Muscle layer of colon (tissue), 2 donors: ENCODE measurements around the gene SLC2A5.
"Not testable (repeated sequence)": the region's sequence is repeated elsewhere in the genome, so short reads cannot be mapped to it uniquely, and the experiment has no call there.

Experiments used
- H3K27ac ChIP-seq: one replicate; pipeline ENCODE4 v1.7.0; 2013; ENCODE audit warnings: low read depth, mild to moderate bottlenecking, low read length, moderate library complexity
- H3K27me3 ChIP-seq, 2 donors: one replicate each; pipeline ENCODE4 v1.7.0; 2013; ENCODE audit warnings: low read length in 2 of 2, mild to moderate bottlenecking in 2 of 2; ENCODE audit not compliant: insufficient read depth in 2 of 2, control insufficient read depth in 1 of 2
- H3K36me3 ChIP-seq: one replicate; pipeline ENCODE4 v1.7.0; 2013; ENCODE audit warnings: mild to moderate bottlenecking, low read length; ENCODE audit not compliant: insufficient read depth
- H3K4me1 ChIP-seq: one replicate; pipeline ENCODE4 v1.7.0; 2013; ENCODE audit warnings: mild to moderate bottlenecking, low read length; ENCODE audit not compliant: insufficient read depth
- H3K4me3 ChIP-seq, 2 donors: one replicate each; pipeline ENCODE4 v1.7.0; 2013; ENCODE audit warnings: low read length in 2 of 2, low read depth in 1 of 2, mild to moderate bottlenecking in 1 of 2, moderate library complexity in 1 of 2
- H3K9ac ChIP-seq: one replicate; pipeline ENCODE4 v1.7.0; 2013; ENCODE audit warnings: low read length
- H3K9me3 ChIP-seq: one replicate; pipeline ENCODE4 v1.7.0; 2013; ENCODE audit warnings: mild to moderate bottlenecking, low read length
- donor health status: abdominal sarcoma.
- donor health status: Adenocarcinoma of cecum.

The SLC2A5 gene

DNA sequence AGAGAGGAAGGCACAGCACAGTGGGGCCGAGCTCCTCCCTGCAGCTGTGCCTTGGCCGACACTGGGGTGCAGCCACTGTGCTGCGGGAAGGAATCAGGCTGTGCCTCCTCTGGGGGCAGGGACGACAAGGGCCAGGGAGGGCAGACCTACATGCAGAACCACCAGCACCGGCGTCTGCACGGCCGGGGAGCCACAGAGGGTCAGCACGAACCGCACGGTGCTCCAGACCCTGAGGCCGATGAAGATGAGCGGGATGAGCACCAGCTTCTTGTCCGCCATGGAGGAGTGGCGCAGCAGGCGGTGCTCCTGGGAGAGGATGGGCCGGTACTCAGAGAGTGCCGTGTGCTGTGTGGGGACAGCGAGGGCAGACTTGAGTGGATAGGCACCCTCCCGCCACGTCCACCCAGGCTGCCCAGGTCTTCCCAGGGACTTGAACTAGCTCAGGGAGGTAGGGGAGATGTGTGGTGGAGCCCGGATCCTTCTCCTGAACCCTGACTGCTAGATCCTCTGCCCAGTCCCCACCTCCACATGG is 36.0 kb upstream of the SLC2A5 start:
- Histone ChIP-seq H3K36me3 (peaks cover 15% of the 10 kb centered on the region), H3K4me3 (no peak overlapping the region), H3K4me1 (no peaks in the 10 kb centered on the region), H3K9me3 (no peaks in the 10 kb centered on the region), H3K27me3 (no peaks in the 10 kb centered on the region), H3K9ac (no peak overlapping the region), H3K27ac (no peak overlapping the region)

DNA sequence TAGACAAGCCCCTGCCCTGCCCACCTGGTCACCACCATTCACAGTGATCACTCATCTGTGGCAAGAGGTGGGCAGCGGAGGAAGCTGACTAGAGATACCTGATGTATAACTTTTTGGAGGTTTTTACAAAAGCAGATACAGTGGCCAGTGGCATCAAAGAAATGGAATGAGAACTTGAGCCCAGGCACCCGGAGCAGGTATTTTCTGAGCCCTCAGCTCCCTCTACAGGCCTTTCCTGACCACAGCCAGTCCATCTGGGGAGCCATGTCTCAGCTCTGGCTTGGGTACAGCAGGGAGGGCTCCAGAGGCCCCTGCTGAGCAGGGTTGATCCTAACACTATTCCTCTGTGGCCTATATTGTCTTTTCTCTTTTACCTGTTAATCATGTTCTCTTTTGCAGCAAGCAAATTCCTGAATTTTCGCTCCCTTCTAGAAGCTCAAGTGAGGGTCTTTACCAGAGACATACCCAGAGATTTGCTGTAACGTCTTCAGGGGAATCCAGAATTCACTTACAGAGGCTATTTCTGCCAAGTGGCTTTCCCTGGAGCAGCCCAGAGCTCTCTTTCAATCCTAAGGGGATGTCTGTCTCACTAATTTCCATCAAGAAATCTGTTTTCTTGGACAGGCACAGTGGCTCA is 32.2 kb upstream of the SLC2A5 start:
- Histone ChIP-seq H3K4me3 (no peak overlapping the region), H3K9ac (no peak overlapping the region), H3K36me3 (peaks cover 15% of the 10 kb centered on the region), H3K27ac (no peak overlapping the region), H3K4me1 (no peaks in the 10 kb centered on the region), H3K27me3 (no peaks in the 10 kb centered on the region), H3K9me3 (no peaks in the 10 kb centered on the region)

DNA sequence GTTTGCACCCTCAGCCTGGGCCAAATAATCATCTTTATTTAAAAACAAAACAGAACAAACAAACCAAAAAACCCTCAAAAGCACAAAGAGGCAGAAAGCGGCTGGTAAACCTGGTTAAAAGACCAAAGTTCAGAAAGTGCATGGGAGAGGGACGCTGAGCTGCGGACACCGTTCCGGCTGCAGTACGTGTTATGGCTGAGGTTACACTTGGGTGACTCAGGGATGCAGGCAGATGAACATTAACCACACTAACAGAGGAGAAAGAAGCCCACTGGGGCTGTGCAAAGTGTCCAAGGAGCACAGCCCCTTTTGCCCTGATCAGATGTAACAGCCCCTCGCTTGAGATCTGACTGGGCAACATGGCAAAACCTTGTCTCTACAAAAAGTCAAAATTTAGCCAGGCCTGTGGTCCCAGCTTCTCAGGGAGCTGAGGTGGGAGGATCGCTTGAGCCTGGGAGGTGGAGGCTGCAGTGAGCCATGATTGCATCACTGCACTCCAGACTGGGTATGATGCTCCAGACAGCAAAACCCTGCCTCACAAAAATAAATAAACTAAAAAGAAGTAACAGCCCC is 31.1 kb upstream of the SLC2A5 start:
- H3K9ac ChIP-seq = no peak overlapping the region
- H3K36me3 ChIP-seq = peaks cover 15% of the 10 kb centered on the region
- no peaks in the 10 kb centered on the region for H3K9me3 ChIP-seq
- H3K4me1 ChIP-seq = no peaks in the 10 kb centered on the region
- H3K27ac ChIP-seq = no peak overlapping the region
- H3K4me3 ChIP-seq = no peak overlapping the region
- no peaks in the 10 kb centered on the region for H3K27me3 ChIP-seq

DNA sequence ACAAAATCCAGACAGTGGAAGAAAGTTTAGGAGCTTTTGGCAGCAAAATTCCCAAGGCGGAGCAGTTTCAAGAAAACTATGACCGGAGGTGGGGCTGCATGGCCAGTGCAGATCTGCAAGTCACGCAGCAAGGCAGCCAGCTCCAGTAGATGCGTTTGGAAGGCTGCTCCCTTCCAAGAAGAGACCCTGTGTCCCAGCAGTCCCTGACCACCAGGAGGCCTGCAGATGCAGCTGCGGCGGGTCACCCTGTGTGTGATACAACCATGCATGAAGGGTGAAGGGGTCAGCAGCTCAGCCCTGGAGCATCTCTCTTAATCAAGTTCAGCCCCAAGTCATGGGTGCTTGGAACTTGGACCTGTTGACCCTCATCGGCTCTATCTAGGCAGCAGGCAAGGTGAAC is 30.1 kb upstream of the SLC2A5 start:
- no peak overlapping the region for H3K9ac ChIP-seq
- peaks cover 15% of the 10 kb centered on the region for H3K36me3 ChIP-seq
- H3K27ac ChIP-seq = no peak overlapping the region
- no peaks in the 10 kb centered on the region for H3K4me1 ChIP-seq
- no peaks in the 10 kb centered on the region for H3K9me3 ChIP-seq
- H3K27me3 ChIP-seq = no peaks in the 10 kb centered on the region
- no peak overlapping the region for H3K4me3 ChIP-seq

DNA sequence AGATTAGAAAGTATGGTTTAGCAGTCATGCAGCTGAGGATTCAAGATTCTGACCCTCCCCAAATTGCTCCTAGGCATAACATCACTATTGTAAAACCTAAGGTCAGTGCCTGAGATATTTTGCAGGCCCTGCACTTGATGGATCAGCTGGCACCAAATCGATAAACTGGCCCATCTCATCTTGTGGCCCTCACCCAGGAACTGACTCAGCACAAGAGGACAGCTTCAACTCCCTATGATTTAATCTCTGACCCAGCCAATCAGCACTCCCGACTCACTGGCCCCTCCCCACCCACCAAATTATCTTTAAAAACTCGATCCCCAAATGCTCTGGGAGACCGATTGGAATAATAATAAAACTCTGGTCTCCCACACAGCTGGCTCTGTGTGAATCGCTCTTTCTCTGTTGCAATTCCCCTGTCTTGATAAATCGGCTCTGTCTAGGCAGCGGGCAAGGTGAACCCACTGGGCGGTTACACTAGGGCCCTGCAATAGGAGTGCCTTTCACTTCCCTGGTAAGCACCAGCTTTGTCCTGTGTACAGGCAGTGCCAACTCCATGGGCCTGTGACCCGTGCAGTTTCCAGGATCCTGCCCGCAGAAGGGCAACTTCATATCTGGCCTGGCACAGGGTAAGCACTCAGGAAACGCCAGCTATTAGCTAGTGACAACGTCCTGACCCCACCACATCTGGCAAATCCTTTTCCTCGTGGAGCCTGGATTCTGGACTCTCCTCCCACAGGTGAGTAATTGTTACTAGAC is 28.7 kb upstream of the SLC2A5 start:
- H3K36me3 ChIP-seq = peaks cover 5% of the 10 kb centered on the region
- no peaks in the 10 kb centered on the region for H3K4me1 ChIP-seq
- H3K9ac ChIP-seq = no peak overlapping the region
- no peaks in the 10 kb centered on the region for H3K27me3 ChIP-seq
- H3K27ac ChIP-seq = no peak overlapping the region
- H3K9me3 ChIP-seq = no peaks in the 10 kb centered on the region
- H3K4me3 ChIP-seq = no peak overlapping the region

DNA sequence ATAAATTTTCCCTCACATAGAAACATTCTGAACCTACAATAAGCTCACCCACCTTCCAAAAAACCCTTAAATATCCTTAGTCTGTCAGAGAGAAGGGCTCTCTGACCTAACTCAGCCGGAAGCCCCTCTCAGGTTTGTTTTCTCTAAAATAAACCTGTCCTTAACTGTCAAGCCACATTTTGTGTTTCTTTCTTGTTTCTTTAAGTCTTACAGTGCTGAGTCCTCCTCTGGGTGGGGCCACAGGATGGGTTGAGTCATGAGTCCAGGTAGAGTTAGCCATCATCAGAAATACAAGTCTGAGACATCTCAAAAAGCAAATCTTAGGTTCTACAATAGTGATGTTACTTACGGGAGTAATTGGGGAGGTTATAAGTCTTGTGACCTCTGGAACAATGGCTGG is 26.4 kb upstream of the SLC2A5 start:
- no peaks in the 10 kb centered on the region for H3K36me3 ChIP-seq
- no peak overlapping the region for H3K4me3 ChIP-seq
- H3K27ac ChIP-seq = no peak overlapping the region
- H3K9ac ChIP-seq = no peak overlapping the region
- H3K27me3 ChIP-seq = no peaks in the 10 kb centered on the region
- no peaks in the 10 kb centered on the region for H3K9me3 ChIP-seq
- no peaks in the 10 kb centered on the region for H3K4me1 ChIP-seq

DNA sequence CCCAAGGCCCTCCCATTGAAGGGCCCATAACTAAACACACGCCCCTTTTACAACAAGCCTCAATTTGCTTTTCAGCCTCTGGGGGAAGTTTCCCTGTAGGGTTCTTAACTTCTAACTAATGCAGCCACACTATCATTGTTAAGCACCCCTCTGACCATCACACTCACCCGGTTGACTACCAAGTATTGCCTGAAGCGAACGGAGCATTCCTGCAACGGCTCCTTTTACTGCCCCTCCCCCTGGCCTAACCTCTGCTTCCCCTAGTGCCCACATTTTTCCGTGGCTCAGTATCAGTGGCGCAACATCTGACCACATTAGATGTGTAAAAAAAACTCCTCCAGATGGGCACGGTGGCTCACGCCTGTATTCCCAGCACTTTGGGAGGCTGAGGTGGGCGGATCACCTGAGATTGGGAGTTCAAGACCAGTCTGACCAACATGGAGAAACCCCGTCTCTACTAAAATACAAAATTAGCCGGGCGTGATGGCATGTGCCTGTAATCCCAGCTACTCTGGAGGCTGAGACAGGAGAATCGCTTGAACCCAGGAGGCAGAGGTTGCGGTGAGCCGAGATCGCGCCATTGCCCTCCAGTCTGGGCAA is 24.7 kb upstream of the SLC2A5 start:
- not testable (repeated sequence) for H3K4me3 ChIP-seq, H3K27ac ChIP-seq

DNA sequence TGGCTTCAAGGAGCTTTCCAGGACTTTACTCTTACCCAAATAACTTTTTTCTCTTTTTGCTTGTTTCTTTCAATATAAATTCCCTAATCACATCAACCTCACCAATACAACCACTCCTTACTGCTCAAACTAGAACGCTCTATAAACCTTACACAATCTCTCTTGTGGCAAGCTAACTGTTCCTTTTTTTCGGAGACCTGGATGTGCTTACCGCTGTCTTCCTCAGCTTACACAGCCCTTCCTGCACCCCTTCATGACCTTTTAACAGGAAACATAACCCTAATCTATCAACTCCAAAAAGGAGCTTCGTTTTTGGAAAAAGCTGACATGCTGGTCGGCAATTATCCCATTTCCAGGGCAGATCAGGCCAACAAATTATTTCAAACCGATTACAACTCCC is 24.1 kb upstream of the SLC2A5 start:
- no peak overlapping the region for H3K9ac ChIP-seq
- no peaks in the 10 kb centered on the region for H3K4me1 ChIP-seq
- no peaks in the 10 kb centered on the region for H3K36me3 ChIP-seq
- no peak overlapping the region for H3K27ac ChIP-seq
- no peak overlapping the region for H3K4me3 ChIP-seq
- no peaks in the 10 kb centered on the region for H3K9me3 ChIP-seq
- no peaks in the 10 kb centered on the region for H3K27me3 ChIP-seq

More for the DNA sequence above, 24.7 kb upstream of the SLC2A5 start:
- not testable (repeated sequence) for H3K4me1 ChIP-seq, H3K9ac ChIP-seq, H3K36me3 ChIP-seq, H3K27me3 ChIP-seq, H3K9me3 ChIP-seq

DNA sequence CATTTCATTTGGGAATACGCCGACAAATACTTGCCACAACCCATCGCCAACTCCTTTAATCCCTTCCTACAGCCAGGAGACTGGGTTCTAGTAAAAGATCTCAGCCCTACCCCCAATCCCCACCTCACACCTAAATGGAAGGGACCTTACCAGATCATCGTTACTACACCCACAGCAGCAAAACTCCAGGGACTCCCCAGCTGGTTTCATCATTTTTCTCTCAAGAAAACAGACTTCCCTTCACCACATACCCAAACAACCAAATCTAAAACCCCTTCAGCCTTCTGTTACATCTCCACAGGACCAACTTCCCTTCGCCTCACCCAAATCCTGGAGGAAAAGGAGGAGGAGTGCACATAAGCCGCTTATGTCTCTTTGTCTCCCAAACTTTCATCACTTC is 23.7 kb upstream of the SLC2A5 start:
- H3K36me3 ChIP-seq = no peaks in the 10 kb centered on the region
- H3K27ac ChIP-seq = no peak overlapping the region
- H3K9ac ChIP-seq = no peak overlapping the region
- H3K4me1 ChIP-seq = no peaks in the 10 kb centered on the region
- H3K9me3 ChIP-seq = no peaks in the 10 kb centered on the region
- H3K27me3 ChIP-seq = no peaks in the 10 kb centered on the region
- no peak overlapping the region for H3K4me3 ChIP-seq

DNA sequence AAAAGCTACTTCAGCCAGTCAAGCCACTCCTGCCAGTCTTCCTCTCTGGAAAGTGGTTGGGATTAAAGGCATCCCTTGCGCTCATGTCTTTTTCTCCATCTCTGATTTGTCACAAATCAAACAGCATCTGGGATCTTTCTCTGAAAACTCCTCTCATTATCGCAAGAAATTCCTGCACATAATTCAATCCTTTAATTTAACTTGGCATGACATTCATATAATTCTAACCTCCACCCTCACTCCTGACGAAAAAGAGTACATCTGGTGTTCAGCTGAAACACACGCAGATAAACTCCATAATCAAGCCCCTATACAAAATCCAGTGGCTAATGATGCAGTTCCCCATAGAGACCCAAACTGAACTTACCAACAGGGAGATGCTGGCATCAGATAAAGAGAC is 19.4 kb upstream of the SLC2A5 start:
- no peaks in the 10 kb centered on the region for H3K36me3 ChIP-seq
- no peaks in the 10 kb centered on the region for H3K27me3 ChIP-seq
- H3K9ac ChIP-seq = no peak overlapping the region
- no peak overlapping the region for H3K4me3 ChIP-seq
- no peaks in the 10 kb centered on the region for H3K9me3 ChIP-seq
- no peak overlapping the region for H3K27ac ChIP-seq
- peaks cover 21% of the 10 kb centered on the region for H3K4me1 ChIP-seq

DNA sequence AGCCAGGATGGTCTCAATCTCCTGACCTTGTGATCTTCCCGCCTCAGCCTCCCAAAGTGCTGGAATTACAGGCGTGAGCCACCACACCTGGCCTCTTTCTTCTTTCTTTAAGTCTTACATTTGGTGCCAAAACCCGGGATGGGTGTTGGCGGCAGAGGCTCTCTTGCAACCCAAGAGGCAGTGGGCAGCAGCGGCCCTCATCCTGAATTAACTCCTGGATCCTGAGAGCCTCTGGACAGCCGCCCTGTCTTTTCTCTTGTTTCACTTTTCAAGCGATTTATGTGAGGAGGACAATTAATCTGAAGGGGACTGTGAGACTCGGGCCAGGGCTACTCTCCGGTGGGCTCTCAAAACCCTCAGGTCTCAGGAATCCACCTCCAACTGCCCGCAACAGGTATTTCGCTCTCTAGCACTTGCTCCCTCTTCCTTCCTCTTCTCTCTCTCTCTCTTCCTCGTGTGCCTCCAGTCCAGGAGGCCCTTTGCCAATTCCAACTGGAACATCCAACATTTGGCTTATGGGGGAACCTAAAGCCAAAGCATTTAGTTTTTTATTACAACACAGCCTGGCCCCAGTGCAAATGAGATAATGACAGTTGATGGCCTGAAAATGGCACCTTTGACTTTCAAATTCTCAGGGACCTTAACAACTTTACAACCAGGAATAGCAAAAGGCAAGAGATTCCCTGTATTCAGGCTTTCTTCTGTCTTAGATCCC is 18.1 kb upstream of the SLC2A5 start:
- Histone ChIP-seq H3K9me3 (no peaks in the 10 kb centered on the region), H3K27ac (no peak overlapping the region), H3K36me3 (no peaks in the 10 kb centered on the region), H3K4me1 (peaks cover 21% of the 10 kb centered on the region), H3K4me3 (no peak overlapping the region), H3K9ac (no peak overlapping the region), H3K27me3 (no peaks in the 10 kb centered on the region)
